Measurements from ENCODE around the gene RPS21. TPM values are rescaled to one million over a fixed set of nuclear protein-coding genes. Genes with fewer than 3 reads are reported as not detected.
A peak's percentile ranks its signal among the peaks of the same experiment; 100 is the strongest.

The RPS21 gene
- total and polyA plus RNA-seq, 2 of the 13 experiments (the other 11 are each of a cell fraction or from before 2014, with no cell fraction given) = 2,647 to 11,063 TPM

GRCh38 chr20:62376112-62377063 lies 10.5 kb upstream of the RPS21 start (continued):
- TF ChIP-seq ZNF567 (CRISPR knock-in tag; IDR thresholded peaks at IDR 0.05; ENCODE audit: borderline replicate concordance) = 0 out of 2 replicates have a peak, but pooled peaks have one; percentile 15
- TF ChIP-seq RFXANK (CRISPR knock-in tag; IDR thresholded peaks at IDR 0.05) = peak; percentile 76; the same call in 1 of the 2 replicates
- TF ChIP-seq ZNF263 (CRISPR knock-in tag; IDR thresholded peaks at IDR 0.05) = peak; percentile 85
- TF ChIP-seq ZNF225 (CRISPR knock-in tag; IDR thresholded peaks at IDR 0.05) = no peak
- TF ChIP-seq ZNF788 (CRISPR knock-in tag; IDR thresholded peaks at IDR 0.05; ENCODE audit: borderline replicate concordance) = peak; percentile 95; the same call in 1 of the 2 replicates
- TF ChIP-seq TFAP4 (IDR thresholded peaks at IDR 0.05; ENCODE audit: borderline replicate concordance, low read depth) = peak; percentile 78; the same call in 1 of the 2 replicates
- peak; percentile 80 for TF ChIP-seq MED8 (CRISPR knock-in tag; IDR thresholded peaks at IDR 0.05; ENCODE audit: insufficient replicate concordance)
- no peak; the same call in 1 of the 2 replicates for TF ChIP-seq DNMT1 (CRISPR knock-in tag; IDR thresholded peaks at IDR 0.05)
- TF ChIP-seq PCBP1 (IDR thresholded peaks at IDR 0.05; ENCODE audit: borderline replicate concordance, low read depth, low read length) = peak; percentile 79; the same call in 1 of the 2 replicates
- TF ChIP-seq, protein P1, sequence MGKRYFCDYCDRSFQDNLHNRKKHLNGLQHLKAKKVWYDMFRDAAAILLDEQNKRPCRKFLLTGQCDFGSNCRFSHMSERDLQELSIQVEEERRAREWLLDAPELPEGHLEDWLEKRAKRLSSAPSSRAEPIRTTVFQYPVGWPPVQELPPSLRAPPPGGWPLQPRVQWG (CRISPR knock-in tag; IDR thresholded peaks at IDR 0.05; ENCODE audit: borderline replicate concordance, low read depth) = no peak
- TF ChIP-seq, protein P2, sequence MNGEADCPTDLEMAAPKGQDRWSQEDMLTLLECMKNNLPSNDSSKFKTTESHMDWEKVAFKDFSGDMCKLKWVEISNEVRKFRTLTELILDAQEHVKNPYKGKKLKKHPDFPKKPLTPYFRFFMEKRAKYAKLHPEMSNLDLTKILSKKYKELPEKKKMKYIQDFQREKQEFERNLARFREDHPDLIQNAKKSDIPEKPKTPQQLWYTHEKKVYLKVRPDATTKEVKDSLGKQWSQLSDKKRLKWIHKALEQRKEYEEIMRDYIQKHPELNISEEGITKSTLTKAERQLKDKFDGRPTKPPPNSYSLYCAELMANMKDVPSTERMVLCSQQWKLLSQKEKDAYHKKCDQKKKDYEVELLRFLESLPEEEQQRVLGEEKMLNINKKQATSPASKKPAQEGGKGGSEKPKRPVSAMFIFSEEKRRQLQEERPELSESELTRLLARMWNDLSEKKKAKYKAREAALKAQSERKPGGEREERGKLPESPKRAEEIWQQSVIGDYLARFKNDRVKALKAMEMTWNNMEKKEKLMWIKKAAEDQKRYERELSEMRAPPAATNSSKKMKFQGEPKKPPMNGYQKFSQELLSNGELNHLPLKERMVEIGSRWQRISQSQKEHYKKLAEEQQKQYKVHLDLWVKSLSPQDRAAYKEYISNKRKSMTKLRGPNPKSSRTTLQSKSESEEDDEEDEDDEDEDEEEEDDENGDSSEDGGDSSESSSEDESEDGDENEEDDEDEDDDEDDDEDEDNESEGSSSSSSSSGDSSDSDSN (CRISPR knock-in tag; IDR thresholded peaks at IDR 0.05) = peak; percentile 96
- no peak for TF ChIP-seq ZNF20 (CRISPR knock-in tag; IDR thresholded peaks at IDR 0.05)
- peak; percentile 80 for TF ChIP-seq MEIS2 (CRISPR knock-in tag; IDR thresholded peaks at IDR 0.05)
- no peak for TF ChIP-seq CBX1 (IDR thresholded peaks at IDR 0.05; ENCODE audit: low read depth)
- peak; percentile 83; the same call in 1 of the 2 replicates for TF ChIP-seq ZNF331 (CRISPR knock-in tag; IDR thresholded peaks at IDR 0.05)
- TF ChIP-seq TBX3 (IDR thresholded peaks at IDR 0.05; ENCODE audit: borderline replicate concordance) = no peak
- TF ChIP-seq HNF4A (CRISPR knock-in tag; IDR thresholded peaks at IDR 0.05) = no peak
- TF ChIP-seq ZNF446 (CRISPR knock-in tag; IDR thresholded peaks at IDR 0.05) = peak; percentile 53; the same call in 1 of the 2 replicates
- TF ChIP-seq ZNF629 (CRISPR knock-in tag; conservative IDR thresholded peaks at IDR 0.05) = peak; percentile 57
- TF ChIP-seq ZNF709 (CRISPR knock-in tag; IDR thresholded peaks at IDR 0.05) = no peak; the same call in 1 of the 2 replicates
- TF ChIP-seq ZNF639 (CRISPR knock-in tag; conservative IDR thresholded peaks at IDR 0.05) = peak; percentile 25; the same call in 1 of the 2 replicates
- TF ChIP-seq SP5 (CRISPR knock-in tag; IDR thresholded peaks at IDR 0.05; ENCODE audit: borderline replicate concordance, low read depth) = peak; percentile 61; the same call in 1 of the 2 replicates
- peak; percentile 29; the same call in 1 of the 2 replicates for TF ChIP-seq NFYB (CRISPR knock-in tag; IDR thresholded peaks at IDR 0.05)
- TF ChIP-seq TCF12 (IDR thresholded peaks at IDR 0.05) = no peak
- TF ChIP-seq TCF12 (CRISPR knock-in tag; IDR thresholded peaks at IDR 0.05) = no peak; the same call in 1 of the 2 replicates
- TF ChIP-seq ZNF496 (CRISPR knock-in tag; IDR thresholded peaks at IDR 0.05; ENCODE audit: insufficient replicate concordance) = no peak

All from HepG2 (cell line).